DOHH2 (cell line): ENCODE measurements around the gene PDE4B.

Source experiments
- EZH2phosphoT487 ChIP-seq: fragments of 200-600 bp; sonication (generic); IDR thresholded peaks from 2 replicates; pipeline ENCODE4 v1.6.1; 2017; ENCODE audit warnings: borderline replicate concordance, mild to moderate bottlenecking, antibody characterized with exemption, low read length, moderate library complexity, mixed read lengths
- TF ChIP-seq, protein P1 (sequence below): fragments of 200-600 bp; sonication (generic); IDR thresholded peaks from one replicate; pipeline ENCODE4 v1.5.1; 2014; ENCODE audit warnings: antibody characterized with exemption, mild to moderate bottlenecking, low read depth, low read length; ENCODE audit not compliant: poor library complexity, severe bottlenecking

DNA sequence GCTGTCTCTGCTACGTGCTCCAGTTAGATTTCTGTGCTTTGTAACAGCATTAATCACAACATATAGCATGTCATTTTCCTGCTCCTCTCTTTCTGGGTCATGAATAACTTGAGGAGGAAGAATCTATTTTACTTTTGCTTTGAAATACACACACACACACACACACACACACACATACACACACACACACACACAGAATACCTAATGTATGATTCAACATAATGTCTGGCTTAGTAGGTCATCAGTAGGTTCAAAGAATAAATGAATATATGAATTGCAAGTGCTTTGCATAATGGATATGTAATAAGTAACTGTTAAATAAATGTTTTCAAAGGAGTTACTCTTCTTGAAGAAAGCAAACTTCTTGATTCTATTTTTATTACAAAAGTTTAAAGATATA is 249.0 kb downstream of the PDE4B start:
- TF ChIP-seq, protein P1, sequence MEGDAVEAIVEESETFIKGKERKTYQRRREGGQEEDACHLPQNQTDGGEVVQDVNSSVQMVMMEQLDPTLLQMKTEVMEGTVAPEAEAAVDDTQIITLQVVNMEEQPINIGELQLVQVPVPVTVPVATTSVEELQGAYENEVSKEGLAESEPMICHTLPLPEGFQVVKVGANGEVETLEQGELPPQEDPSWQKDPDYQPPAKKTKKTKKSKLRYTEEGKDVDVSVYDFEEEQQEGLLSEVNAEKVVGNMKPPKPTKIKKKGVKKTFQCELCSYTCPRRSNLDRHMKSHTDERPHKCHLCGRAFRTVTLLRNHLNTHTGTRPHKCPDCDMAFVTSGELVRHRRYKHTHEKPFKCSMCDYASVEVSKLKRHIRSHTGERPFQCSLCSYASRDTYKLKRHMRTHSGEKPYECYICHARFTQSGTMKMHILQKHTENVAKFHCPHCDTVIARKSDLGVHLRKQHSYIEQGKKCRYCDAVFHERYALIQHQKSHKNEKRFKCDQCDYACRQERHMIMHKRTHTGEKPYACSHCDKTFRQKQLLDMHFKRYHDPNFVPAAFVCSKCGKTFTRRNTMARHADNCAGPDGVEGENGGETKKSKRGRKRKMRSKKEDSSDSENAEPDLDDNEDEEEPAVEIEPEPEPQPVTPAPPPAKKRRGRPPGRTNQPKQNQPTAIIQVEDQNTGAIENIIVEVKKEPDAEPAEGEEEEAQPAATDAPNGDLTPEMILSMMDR: no peak
- TF ChIP-seq EZH2phosphoT487: no peak
